Stimulated activated naive CD8-positive, alpha-beta T cell treated with anti-CD3 and anti-CD28 coated beads, Interleukin-15, amount 100 ng/mL, for 72 hours (primary cell): Measurements from ENCODE around the gene TNFAIP1.

ENCODE experiments used
- ATAC-seq: fragments of 150-1000 bp; cut with Tn5 transposase; 2 replicates; pipeline ENCODE4 v1.10.0; 2021; ENCODE audit warnings: mild to moderate bottlenecking, moderate library complexity
- DNase-seq, 2 donors: peaks; one replicate each; pipeline ENCODE4 v3.0.0; 2021 to 2022
- H3K27ac Mint-ChIP-seq, 2 donors: one replicate each; pipeline ENCODE4 v1.8.0; 2022; ENCODE audit warnings: mild to moderate bottlenecking in 2 of 2, mixed read lengths in 2 of 2, moderate library complexity in 2 of 2
- H3K27me3 Mint-ChIP-seq: one replicate; pipeline ENCODE4 v1.8.0; 2022; ENCODE audit warnings: mixed read lengths
- H3K4me1 Mint-ChIP-seq: one replicate; pipeline ENCODE4 v1.8.0; 2022; ENCODE audit warnings: mild to moderate bottlenecking, mixed read lengths
- H3K4me3 Mint-ChIP-seq, 2 donors: one replicate each; pipeline ENCODE4 v1.8.0; 2022; ENCODE audit warnings: mild to moderate bottlenecking in 2 of 2, mixed read lengths in 2 of 2, moderate library complexity in 1 of 2
- H3K9me3 Mint-ChIP-seq, 2 donors: one replicate each; pipeline ENCODE4 v1.8.0; 2022; ENCODE audit warnings: mixed read lengths in 2 of 2

TNFAIP1 gene

DNA sequence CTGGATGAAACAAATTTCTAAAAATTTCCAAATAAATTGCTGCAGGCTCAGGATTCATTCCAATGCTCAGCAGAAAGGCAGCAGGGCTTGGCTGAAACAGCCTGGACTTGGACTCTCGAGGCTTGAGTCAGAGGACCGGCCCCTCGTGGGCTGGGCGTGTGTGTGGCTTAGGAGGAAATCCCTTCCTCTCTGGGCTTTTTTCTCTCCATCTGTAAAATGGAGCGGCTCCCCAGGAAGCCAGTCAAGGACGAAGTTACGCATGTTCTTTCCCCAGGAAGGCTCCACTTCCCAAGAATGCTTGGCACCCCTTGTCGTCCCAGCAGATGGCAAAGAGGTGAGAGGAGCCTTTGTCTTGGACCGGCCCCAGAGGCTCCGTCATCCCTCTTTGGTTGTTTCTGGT is 56.9 kb downstream of the TNFAIP1 start:
- no peaks in the 10 kb centered on the region for H3K9me3 Mint-ChIP-seq
- H3K27ac Mint-ChIP-seq: no peak overlapping the region
- no peak overlapping the region for H3K4me3 Mint-ChIP-seq
- H3K27me3 Mint-ChIP-seq: no peaks in the 10 kb centered on the region
- H3K4me1 Mint-ChIP-seq: no peaks in the 10 kb centered on the region
- no peak for DNase-seq
- no peak for ATAC-seq

DNA sequence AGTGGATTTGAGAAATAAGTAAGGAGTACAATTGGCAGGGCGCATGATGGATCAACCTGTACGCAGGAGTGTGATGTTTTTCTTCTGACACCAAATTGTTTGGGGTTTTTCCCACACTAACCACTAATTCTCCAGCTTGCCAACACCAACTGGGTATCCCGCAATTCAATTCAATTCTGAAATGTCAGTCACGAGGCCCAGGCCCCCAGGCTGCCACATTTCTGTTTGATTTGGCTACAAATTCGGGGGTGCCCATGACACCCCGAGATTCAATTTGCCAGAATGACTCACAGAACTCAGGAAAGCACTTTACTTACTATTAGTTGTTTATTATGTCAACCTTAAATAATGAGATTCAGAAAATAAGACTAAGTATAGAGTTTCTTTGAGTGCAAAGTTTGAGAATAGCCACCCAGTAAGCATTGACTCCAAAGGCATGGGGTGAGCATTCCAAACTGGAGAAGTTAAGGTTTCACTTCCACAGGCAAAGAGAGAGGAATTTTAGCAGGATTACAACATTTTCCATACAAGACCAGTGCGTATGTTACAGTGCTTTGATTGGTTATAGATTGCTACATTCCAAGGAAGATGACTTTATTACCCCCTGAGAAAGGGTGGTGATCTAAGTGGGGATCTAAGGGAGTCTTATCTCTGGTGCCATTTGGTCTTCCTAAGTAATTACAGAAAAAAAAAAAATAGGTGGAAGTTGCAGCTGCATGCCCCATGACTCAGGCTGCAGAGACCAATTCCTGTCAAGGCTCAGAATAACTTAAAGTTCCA is 59.0 kb downstream of the TNFAIP1 start:
- H3K9me3 Mint-ChIP-seq: no peaks in the 10 kb centered on the region
- ATAC-seq (no peak), DNase-seq (no peak)
- H3K27ac Mint-ChIP-seq: no peak overlapping the region
- no peaks in the 10 kb centered on the region for H3K27me3 Mint-ChIP-seq
- H3K4me1 Mint-ChIP-seq: no peaks in the 10 kb centered on the region
- no peak overlapping the region for H3K4me3 Mint-ChIP-seq

- ATAC-seq: no peak
- DNase-seq: no peak
- Mint-ChIP-seq H3K27ac (no peak overlapping the region), H3K9me3 (no peaks in the 10 kb centered on the region), H3K4me3 (no peak overlapping the region), H3K4me1 (no peaks in the 10 kb centered on the region), H3K27me3 (no peaks in the 10 kb centered on the region)
Measured at GRCh38 chr17:28395426-28395825, 59.9 kb downstream of the TNFAIP1 start.

GRCh38 chr17:28395968-28396367 is 60.4 kb downstream of the TNFAIP1 start:
- no peak for ATAC-seq

More at GRCh38 chr17:28395968-28396367, 60.4 kb downstream of the TNFAIP1 start:
- Mint-ChIP-seq H3K4me1 (no peaks in the 10 kb centered on the region), H3K27ac (peak overlapping the region in 1 of 2 donors; percentile 59), H3K27me3 (no peaks in the 10 kb centered on the region), H3K9me3 (no peaks in the 10 kb centered on the region), H3K4me3 (no peak overlapping the region)
- DNase-seq: no peak
